Activated T-cell treated with anti-CD3 and anti-CD28 coated beads, Interleukin-2, amount 50 U/mL, for 4 hours (primary cell): Measurements from ENCODE around the gene CENPE. TPM values are rescaled to one million over a fixed set of nuclear protein-coding genes. Genes with fewer than 3 reads are reported as not detected.
"Not testable (repeated sequence)": the region's sequence is repeated elsewhere in the genome, so short reads cannot be mapped to it uniquely, and the experiment has no call there.

Experiments used
- ATAC-seq, 2 donors: fragments of 200-7000 bp; cut with Tn5 transposase; one replicate each; pipeline ENCODE4 v1.10.0; 2021
- DNase-seq: peaks from one replicate; pipeline ENCODE4 v3.0.0-alpha.2; 2020
- H3K27me3 Mint-ChIP-seq: one replicate; pipeline ENCODE4 v1.8.0; 2021; ENCODE audit warnings: low read depth, mixed read lengths
- H3K36me3 Mint-ChIP-seq: one replicate; pipeline ENCODE4 v1.8.0; 2022; ENCODE audit warnings: mixed read lengths; ENCODE audit not compliant: insufficient read depth
- H3K4me1 Mint-ChIP-seq: one replicate; pipeline ENCODE4 v1.8.0; 2021; ENCODE audit warnings: low read depth, mixed read lengths
- H3K4me3 Mint-ChIP-seq: one replicate; pipeline ENCODE4 v1.8.0; 2021; ENCODE audit warnings: mild to moderate bottlenecking, moderate library complexity, mixed read lengths
- H3K9me3 Mint-ChIP-seq: one replicate; pipeline ENCODE4 v1.8.0; 2021; ENCODE audit warnings: mixed read lengths
- total RNA-seq, 3 donors: library from RNA; stranded (reverse); gene quantifications; one replicate each; pipeline ENCODE4 v1.2.1, GENCODE V29; 2021

The CENPE gene, protein sequence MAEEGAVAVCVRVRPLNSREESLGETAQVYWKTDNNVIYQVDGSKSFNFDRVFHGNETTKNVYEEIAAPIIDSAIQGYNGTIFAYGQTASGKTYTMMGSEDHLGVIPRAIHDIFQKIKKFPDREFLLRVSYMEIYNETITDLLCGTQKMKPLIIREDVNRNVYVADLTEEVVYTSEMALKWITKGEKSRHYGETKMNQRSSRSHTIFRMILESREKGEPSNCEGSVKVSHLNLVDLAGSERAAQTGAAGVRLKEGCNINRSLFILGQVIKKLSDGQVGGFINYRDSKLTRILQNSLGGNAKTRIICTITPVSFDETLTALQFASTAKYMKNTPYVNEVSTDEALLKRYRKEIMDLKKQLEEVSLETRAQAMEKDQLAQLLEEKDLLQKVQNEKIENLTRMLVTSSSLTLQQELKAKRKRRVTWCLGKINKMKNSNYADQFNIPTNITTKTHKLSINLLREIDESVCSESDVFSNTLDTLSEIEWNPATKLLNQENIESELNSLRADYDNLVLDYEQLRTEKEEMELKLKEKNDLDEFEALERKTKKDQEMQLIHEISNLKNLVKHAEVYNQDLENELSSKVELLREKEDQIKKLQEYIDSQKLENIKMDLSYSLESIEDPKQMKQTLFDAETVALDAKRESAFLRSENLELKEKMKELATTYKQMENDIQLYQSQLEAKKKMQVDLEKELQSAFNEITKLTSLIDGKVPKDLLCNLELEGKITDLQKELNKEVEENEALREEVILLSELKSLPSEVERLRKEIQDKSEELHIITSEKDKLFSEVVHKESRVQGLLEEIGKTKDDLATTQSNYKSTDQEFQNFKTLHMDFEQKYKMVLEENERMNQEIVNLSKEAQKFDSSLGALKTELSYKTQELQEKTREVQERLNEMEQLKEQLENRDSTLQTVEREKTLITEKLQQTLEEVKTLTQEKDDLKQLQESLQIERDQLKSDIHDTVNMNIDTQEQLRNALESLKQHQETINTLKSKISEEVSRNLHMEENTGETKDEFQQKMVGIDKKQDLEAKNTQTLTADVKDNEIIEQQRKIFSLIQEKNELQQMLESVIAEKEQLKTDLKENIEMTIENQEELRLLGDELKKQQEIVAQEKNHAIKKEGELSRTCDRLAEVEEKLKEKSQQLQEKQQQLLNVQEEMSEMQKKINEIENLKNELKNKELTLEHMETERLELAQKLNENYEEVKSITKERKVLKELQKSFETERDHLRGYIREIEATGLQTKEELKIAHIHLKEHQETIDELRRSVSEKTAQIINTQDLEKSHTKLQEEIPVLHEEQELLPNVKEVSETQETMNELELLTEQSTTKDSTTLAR (N-terminal part only)
- total RNA-seq = 1 to 10 TPM; 1.6 to 3.4 (median 2.6) TPM

DNA sequence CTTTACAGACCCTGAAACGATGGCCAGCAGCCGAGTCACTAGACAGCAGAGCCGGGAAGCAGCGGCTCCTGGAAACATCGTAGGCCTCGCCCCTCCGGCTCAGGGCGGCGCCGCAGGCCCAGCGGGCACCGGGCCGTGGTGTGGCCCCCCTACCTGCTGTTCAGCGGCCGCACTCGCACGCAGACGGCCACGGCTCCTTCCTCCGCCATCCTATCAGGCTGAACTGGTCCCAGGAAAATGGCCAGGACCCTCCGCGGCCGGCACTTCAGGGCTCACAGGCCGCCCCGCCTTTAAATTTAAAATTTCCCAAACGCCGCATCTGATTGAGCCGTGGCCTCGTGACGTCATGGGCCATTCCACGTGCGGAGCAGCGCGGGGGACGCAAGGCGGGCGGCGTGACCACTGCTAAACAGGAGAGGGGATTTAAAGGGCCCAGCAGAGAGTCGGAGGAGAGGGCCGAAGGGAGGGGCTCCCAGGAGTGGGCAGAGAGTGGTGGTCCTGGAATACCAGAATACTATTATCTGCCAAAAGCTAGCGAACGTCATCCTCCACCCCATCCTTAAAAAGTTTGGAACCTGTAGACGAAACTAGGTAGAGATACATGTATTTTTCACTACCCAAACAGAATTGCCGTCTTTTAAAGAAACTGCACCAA, at the start of gene CENPE:
Gene CENPE (minus strand): TSS at position 233 of the 655 bp plus-strand sequence. CDS start 24 bp downstream, at position 209.
- peak; percentile 89 to 92 for ATAC-seq
- Mint-ChIP-seq H3K27me3 (peaks cover 10% of the 10 kb centered on the region), H3K36me3 (no peaks in the 10 kb centered on the region), H3K4me3 (peak within 1 kb of the TSS; percentile 94), H3K9me3 (no peaks in the 10 kb centered on the region), H3K4me1 (peaks cover 11% of the 10 kb centered on the region)
- peak; percentile 78 for DNase-seq

DNA sequence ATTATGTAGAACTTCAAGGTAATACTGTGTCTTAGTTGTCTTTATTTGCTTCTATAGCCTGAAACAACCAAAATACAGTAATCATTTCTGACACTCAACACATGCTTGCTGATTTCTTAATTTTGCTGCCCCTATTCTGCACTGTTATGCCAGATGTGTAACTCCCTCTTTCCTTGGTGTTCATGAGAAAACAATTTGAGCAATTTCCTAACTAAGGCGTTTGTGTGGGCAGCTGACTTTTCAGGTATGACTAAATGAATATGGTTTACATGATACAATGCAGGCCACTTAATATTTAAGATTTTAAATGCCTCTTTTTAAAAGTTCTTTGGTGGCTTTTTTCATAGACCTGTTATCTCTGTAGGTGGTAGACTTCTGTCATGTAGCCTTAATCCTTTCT, 46.1 kb upstream of the CENPE start:
- H3K9me3 Mint-ChIP-seq = peaks cover 5% of the 10 kb centered on the region
- no peak for ATAC-seq
- H3K36me3 Mint-ChIP-seq = no peaks in the 10 kb centered on the region
- H3K4me1 Mint-ChIP-seq = no peaks in the 10 kb centered on the region
- peaks cover 10% of the 10 kb centered on the region for H3K27me3 Mint-ChIP-seq
- DNase-seq = no peak
- H3K4me3 Mint-ChIP-seq = no peak overlapping the region

DNA sequence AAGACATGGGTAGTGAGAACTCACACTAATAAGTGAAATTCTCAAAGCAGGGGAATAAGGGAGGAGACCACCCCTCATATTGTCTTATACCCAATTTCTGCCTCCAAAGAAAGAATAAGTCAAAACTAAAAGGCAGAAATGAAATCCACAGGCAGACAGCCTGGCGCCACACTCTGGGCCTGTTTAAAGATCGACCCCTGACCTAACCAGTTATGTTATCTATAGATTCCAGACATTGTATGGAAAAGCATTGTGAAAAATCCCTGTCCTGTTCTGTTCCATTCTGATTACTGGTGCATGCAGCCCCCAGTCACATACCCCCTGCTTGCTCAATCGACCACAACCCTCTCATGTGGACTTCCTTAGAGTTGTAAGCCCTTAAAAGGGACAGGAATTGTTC, 32.8 kb upstream of the CENPE start:
- DNase-seq, ATAC-seq, H3K4me3 Mint-ChIP-seq, H3K4me1 Mint-ChIP-seq, H3K9me3 Mint-ChIP-seq, H3K36me3 Mint-ChIP-seq, H3K27me3 Mint-ChIP-seq: not testable (repeated sequence)

DNA sequence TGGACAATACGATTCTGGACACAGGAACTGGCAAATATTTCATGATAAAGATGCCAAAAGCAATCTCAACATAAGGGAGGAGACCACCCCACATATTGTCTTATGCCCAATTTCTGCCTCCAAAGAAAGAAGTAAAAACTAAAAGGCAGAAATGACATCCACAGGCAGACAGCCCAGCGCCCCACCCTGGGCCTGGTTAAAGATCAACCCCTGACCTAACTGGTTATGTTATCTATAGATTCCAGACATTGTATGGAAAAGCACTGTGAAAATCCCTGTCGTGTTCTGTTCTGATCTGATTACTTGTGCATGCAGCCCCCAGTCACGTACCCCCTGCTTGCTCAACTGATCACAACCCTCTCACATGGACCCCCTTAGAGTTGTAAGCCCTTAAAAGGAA, 25.4 kb upstream of the CENPE start:
- H3K4me1 Mint-ChIP-seq, ATAC-seq, H3K4me3 Mint-ChIP-seq, H3K9me3 Mint-ChIP-seq, H3K36me3 Mint-ChIP-seq, DNase-seq: not testable (repeated sequence)
- H3K27me3 Mint-ChIP-seq = peaks cover 23% of the 10 kb centered on the region

DNA sequence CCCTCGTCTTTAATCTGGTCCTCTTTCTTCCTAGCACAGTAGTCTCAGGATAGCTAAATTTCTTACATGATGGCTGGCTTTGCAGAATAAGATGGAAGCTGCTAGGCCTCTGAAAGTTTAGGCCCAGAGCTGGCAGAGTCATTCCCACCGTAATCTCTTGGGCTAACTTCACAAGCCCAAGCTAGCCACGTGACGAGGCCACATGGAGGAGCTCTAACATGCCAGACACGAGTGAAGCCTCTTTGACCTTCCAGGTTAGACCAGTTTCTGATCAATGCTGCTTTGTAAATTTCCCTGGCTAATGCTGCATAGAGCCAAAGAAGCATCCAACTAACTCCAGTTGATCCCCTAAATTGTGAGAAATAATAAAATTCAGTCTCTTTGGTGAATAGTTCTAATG, 9.5 kb upstream of the CENPE start:
- no peak for DNase-seq
- Mint-ChIP-seq H3K4me3 (no peak overlapping the region), H3K27me3 (peaks cover 11% of the 10 kb centered on the region)

DNA sequence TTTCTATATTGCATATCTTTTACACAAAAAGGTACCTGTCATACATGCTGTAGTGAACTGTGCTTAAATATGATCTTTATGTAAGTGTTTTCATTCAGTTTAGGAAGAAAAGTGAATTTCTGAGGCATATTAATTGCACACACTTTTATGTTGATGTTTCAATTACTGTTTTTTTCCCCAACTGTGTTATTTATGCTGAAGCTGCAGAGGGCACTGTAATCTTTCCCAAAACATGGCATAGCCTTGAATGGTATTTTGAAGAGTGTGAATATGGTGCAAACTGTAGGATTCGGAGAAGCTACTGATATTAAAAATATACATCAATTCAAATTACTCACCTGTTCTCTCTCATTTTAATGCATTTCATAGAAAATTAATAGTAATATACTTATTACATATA, 6.0 kb upstream of the CENPE start:
- Mint-ChIP-seq H3K9me3 (no peaks in the 10 kb centered on the region), H3K4me3 (no peak overlapping the region), H3K4me1 (no peaks in the 10 kb centered on the region), H3K36me3 (no peaks in the 10 kb centered on the region), H3K27me3 (peaks cover 10% of the 10 kb centered on the region)
- no peak for ATAC-seq
- DNase-seq = no peak

More for the DNA sequence above, 9.5 kb upstream of the CENPE start:
- Mint-ChIP-seq H3K4me1 (no peaks in the 10 kb centered on the region), H3K9me3 (no peaks in the 10 kb centered on the region), H3K36me3 (no peaks in the 10 kb centered on the region)
- ATAC-seq = no peak

DNA sequence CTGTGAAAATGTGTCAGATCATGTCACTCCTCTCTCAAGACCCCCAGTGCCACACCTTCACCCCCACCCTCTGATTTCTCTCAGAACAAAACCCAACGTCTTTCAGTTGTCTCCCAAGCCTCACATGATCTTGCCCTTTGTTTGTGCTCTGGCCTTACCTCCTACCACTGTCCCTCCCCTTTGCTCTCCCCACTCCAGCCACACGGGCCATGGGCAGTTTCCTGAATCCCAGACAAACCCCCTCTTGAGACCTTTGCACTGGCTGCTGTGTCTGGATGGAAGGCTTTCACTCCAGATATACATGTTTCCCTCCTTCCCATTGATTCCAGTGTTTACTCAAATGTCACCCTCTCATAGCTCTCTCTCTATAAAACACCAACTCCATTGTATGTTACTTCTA, 3.6 kb upstream of the CENPE start:
- ATAC-seq = no peak
- H3K4me3 Mint-ChIP-seq = no peak overlapping the region
- DNase-seq = no peak
- no peaks in the 10 kb centered on the region for H3K9me3 Mint-ChIP-seq
- peaks cover 10% of the 10 kb centered on the region for H3K27me3 Mint-ChIP-seq
- peaks cover 11% of the 10 kb centered on the region for H3K4me1 Mint-ChIP-seq
- H3K36me3 Mint-ChIP-seq = no peaks in the 10 kb centered on the region

DNA sequence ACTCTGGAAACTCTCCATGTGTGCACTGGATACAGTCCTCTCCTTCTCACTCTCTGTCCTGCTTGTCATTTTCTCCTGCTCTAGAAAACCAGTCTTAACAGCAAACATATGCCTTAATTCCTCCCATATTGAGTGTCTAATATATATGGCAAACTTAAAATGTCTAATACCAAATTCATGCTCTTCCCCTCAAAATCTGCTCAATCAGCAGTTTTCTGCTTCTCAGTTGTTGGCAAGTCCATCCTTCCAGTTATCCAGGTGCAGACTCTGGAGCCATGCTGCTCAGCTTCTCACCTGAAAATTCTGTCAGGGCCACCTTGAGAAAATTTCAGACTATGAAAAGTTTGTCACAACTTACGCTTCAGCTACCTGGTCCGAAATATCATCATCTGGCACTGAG, 3.1 kb upstream of the CENPE start:
- ATAC-seq = no peak
- H3K4me1 Mint-ChIP-seq = peaks cover 11% of the 10 kb centered on the region

DNA sequence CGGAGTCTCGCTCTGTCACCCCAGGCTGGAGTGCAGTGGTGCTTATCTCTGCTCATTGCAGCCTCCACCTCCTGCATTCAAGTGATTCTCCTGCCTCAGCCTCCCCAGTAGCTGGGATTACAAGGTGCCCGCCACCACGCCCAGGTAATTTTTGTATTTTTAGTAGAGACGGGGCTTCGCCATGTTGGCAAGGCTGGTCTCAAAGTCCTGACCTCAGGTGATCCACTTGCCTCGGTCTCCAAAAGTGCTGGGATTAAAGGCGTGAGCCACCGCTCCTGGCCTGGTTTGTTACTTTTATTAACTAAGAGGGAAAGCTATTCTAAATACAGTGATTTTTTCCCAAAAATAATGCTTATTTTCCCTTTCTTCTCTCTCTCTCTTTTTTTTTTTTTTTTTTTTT, 866 bp upstream of the CENPE start:
- H3K36me3 Mint-ChIP-seq = no peaks in the 10 kb centered on the region

More for the DNA sequence above, 3.1 kb upstream of the CENPE start:
- Mint-ChIP-seq H3K27me3 (peaks cover 10% of the 10 kb centered on the region), H3K36me3 (no peaks in the 10 kb centered on the region), H3K4me3 (no peak overlapping the region), H3K9me3 (no peaks in the 10 kb centered on the region)
- no peak for DNase-seq

DNA sequence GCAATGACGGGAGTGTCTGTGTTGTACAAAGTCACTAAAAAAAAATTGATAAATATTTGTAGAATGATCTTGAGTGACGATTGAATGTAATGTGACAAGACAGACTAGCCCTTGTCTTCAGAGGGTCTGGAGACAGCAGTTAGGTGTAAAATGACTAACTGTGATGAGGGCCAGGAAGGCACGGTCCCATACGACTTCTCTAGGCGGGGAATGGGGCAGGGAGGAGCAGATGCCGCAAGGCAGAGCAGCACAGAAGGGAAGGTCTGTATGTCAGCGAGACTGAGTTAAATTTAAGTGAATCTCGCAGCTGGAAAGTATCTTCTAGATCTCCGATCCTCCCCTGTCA, 405 bp downstream of the CENPE start:
- H3K27me3 Mint-ChIP-seq = peaks cover 10% of the 10 kb centered on the region
- H3K9me3 Mint-ChIP-seq = no peaks in the 10 kb centered on the region
- DNase-seq = no peak
- peak; percentile 56 to 62 for ATAC-seq
- peak overlapping the region; percentile 94 for H3K4me3 Mint-ChIP-seq
- no peaks in the 10 kb centered on the region for H3K36me3 Mint-ChIP-seq
- peaks cover 11% of the 10 kb centered on the region for H3K4me1 Mint-ChIP-seq

More for the DNA sequence above, 866 bp upstream of the CENPE start:
- Mint-ChIP-seq H3K4me1 (peaks cover 11% of the 10 kb centered on the region), H3K9me3 (no peaks in the 10 kb centered on the region), H3K27me3 (peaks cover 10% of the 10 kb centered on the region), H3K4me3 (peak overlapping the region; percentile 94)
- DNase-seq (no peak), ATAC-seq (no peak)

DNA sequence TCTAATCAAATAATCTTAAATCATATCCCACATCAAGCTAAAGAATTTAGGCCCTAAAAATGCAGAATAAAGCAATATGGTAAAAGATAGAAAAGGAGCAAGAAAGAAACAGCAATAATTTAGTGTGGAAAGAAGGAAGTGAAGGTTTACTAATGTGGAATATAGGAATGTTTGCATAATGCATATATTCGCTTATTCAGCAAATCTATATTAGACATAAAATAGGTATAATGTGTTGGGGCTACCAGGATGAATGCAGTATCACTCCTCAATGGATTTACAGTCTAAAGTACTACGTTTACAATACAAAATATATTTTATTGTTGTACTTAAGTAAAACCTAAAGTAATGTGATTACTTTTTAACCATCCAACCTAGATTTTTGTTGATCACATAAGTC, 4.7 kb downstream of the CENPE start:
- H3K27me3 Mint-ChIP-seq = no peaks in the 10 kb centered on the region
- ATAC-seq (no peak), DNase-seq (no peak)
- no peaks in the 10 kb centered on the region for H3K36me3 Mint-ChIP-seq
- no peaks in the 10 kb centered on the region for H3K9me3 Mint-ChIP-seq
- H3K4me1 Mint-ChIP-seq = peaks cover 11% of the 10 kb centered on the region
- no peak overlapping the region for H3K4me3 Mint-ChIP-seq

DNA sequence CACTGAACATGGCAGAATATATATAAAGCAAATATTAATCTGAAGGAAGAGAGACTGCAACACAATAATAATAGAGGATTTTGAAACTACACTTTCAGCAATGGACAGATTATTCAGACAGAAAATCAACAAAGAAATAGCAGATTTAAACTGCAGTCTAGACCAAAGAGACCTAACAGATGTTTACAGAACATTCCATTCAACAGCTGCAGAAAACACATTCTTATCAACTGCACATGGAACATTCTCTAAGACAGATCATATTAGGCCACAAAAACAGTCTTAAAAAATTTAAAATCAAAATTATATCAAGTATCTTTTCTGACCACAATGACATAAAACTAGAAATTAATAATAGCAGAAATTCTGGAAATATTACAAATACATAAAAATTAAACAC, 27.1 kb downstream of the CENPE start:
- H3K4me3 Mint-ChIP-seq = no peak overlapping the region
- H3K36me3 Mint-ChIP-seq = peaks cover 14% of the 10 kb centered on the region
- peaks cover 18% of the 10 kb centered on the region for H3K9me3 Mint-ChIP-seq
- DNase-seq (no peak), ATAC-seq (no peak)
- H3K4me1 Mint-ChIP-seq = peaks cover 3% of the 10 kb centered on the region
- H3K27me3 Mint-ChIP-seq = no peaks in the 10 kb centered on the region

DNA sequence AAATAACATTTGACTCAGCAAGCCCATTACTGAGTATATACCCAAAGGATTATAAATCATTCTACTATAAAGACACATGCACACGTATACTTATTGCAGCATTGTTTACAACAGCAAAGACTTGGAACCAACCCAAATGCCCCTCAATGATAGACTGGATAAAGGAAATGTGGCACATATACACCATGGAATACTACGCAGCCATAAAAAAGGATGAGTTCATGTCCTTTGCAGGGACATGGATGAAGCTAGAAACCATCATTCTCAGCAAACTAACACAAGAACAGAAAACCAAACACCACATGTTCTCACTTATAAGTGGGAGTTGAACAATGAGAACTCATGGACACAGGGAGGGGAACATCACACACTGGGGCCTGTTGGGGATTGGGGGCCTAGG, 28.4 kb downstream of the CENPE start:
- ATAC-seq, DNase-seq, H3K4me1 Mint-ChIP-seq, H3K27me3 Mint-ChIP-seq, H3K4me3 Mint-ChIP-seq: not testable (repeated sequence)
- Mint-ChIP-seq H3K36me3 (peaks cover 14% of the 10 kb centered on the region), H3K9me3 (peaks cover 18% of the 10 kb centered on the region)

DNA sequence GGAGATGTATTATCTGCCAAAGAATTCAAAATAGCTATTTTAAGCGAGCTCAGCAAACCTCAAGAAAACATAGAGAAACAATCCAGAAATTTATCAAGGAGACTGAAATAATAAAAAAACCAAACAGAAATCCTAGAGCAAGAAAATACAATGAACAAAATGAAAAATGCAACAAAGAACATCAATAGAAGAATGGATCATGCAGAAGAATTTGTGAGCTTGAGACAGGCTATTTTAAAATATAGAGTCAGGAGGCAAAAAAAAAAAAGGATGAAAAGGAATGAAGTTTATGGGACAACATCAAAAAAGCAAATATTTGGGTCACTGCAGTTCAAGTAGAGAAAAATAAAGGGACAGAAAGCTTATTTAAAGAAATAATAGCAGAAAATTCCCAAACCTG, 29.1 kb downstream of the CENPE start:
- ATAC-seq (no peak), DNase-seq (no peak)
- Mint-ChIP-seq H3K9me3 (peaks cover 18% of the 10 kb centered on the region), H3K4me1 (peaks cover 3% of the 10 kb centered on the region), H3K4me3 (no peak overlapping the region), H3K36me3 (peaks cover 14% of the 10 kb centered on the region), H3K27me3 (no peaks in the 10 kb centered on the region)
